ENCODE results near the gene XYLB.

Gene XYLB

DNA sequence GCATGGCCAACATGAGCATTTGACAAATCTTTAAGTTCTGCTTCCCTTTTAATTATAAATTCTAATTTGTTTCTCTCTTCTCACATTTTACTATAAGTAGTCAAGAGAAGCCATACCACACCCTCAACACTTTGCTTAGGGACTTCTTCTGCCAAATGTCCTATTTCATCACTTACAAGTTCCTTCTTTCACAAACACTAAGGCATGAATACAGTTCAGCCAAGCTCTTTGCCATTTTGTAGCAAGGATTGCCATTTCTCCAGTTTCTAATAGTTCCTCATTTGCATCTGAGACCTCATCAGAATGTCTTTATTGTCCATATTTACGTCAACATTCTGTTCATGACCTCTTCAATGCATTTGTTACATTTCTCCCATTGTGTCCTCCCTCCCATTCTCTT lies 35.1 kb upstream of the XYLB start:
- TF ChIP-seq, protein P1, sequence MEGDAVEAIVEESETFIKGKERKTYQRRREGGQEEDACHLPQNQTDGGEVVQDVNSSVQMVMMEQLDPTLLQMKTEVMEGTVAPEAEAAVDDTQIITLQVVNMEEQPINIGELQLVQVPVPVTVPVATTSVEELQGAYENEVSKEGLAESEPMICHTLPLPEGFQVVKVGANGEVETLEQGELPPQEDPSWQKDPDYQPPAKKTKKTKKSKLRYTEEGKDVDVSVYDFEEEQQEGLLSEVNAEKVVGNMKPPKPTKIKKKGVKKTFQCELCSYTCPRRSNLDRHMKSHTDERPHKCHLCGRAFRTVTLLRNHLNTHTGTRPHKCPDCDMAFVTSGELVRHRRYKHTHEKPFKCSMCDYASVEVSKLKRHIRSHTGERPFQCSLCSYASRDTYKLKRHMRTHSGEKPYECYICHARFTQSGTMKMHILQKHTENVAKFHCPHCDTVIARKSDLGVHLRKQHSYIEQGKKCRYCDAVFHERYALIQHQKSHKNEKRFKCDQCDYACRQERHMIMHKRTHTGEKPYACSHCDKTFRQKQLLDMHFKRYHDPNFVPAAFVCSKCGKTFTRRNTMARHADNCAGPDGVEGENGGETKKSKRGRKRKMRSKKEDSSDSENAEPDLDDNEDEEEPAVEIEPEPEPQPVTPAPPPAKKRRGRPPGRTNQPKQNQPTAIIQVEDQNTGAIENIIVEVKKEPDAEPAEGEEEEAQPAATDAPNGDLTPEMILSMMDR (IDR thresholded peaks at IDR 0.05; ENCODE audit: borderline replicate concordance, insufficient read depth, low read depth, low read length): no peak
- H3K4me3 ChIP-seq (ENCODE audit: low read depth, low read length): no peak overlapping the region

DNA sequence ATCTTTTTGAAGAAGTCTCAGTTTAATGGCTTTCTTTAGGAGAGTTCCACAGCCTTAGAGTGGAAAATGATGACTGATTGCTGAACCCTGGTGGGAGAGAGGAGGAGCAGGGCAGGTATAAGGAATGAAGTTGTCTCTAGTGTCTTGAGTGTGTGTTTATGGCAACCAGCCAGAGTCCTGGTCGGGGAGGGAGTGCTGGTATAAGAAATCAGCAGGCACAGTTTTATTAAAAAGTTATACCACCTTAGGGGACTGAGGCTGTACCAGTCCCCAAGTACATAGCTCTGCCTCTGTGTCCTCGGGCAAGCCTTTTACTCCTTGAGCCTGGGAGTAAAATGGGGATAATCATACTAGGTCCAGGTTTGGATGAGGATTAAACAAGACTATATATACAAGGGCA lies 34.6 kb upstream of the XYLB start:
- TF ChIP-seq, protein P1 (IDR thresholded peaks at IDR 0.05; ENCODE audit: borderline replicate concordance, insufficient read depth, low read depth, low read length): no peak
- H3K4me3 ChIP-seq (ENCODE audit: low read depth, low read length): no peak overlapping the region

DNA sequence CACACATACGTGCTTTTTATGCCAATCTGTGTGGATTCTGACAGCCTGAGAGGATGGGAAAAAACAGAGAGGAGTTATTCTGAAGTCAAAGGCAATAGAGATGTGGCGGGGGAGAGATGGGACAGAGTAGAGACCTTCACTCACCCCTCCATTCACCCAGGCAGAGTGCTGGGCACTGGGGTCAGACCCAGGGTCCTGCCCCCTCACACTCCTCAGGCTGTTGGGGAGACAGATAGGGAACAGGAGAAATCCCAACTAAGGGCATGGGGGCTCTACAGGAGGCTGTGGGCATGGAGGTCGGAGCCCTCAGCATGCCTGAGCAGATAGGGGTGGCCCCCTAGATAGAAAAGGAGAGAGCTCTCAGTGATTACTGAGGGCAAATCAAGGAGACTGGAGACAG lies 34.2 kb upstream of the XYLB start:
- H3K4me3 ChIP-seq (ENCODE audit: low read depth, low read length): no peak overlapping the region
- TF ChIP-seq, protein P1 (IDR thresholded peaks at IDR 0.05; ENCODE audit: borderline replicate concordance, insufficient read depth, low read depth, low read length): no peak

DNA sequence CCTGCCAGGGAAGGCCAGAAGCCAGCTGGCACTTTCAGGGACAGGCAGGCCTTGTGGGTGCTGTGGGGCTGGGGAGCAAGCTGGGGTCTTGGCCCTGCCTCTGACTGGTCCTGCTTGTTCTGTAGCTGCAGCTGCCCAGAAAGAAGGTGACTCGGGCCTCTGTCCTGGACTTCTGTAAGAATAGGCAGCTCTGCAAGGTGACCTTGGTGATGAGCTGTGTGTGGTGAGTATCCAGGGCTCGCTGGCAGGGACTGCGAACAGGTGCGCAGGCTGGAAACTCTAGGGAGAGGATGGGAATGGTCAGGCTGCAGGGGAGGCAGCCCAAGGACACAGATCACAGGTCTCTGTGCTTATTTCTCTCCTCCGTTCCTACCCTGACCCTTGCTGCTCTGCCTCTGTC lies 33.3 kb upstream of the XYLB start:
- no peak overlapping the region for H3K4me3 ChIP-seq (ENCODE audit: low read depth, low read length)

DNA sequence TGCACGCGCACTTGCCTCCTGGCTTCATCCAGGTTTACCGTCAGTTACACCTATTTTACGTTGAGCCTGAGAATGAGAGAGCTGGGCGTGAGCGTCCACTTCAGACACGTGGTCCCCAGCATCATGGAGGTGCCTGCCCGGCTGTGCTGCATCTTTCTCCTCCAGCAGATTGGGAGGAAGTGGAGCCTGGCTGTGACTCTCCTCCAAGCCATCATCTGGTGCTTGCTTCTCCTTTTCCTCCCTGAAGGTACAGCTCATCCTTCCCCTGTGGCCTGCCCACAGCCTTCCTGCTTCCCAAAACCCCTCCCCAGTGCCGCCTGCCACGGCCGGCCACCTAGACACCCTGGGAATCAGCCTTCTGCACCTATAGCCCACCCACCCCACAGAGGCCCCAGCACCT lies 32.9 kb upstream of the XYLB start:
- no peak overlapping the region for H3K4me3 ChIP-seq (ENCODE audit: low read depth, low read length)
- TF ChIP-seq, protein P1 (IDR thresholded peaks at IDR 0.05; ENCODE audit: borderline replicate concordance, insufficient read depth, low read depth, low read length): no peak

More for the DNA sequence above, 33.3 kb upstream of the XYLB start:
- TF ChIP-seq, protein P1 (IDR thresholded peaks at IDR 0.05; ENCODE audit: borderline replicate concordance, insufficient read depth, low read depth, low read length): no peak

DNA sequence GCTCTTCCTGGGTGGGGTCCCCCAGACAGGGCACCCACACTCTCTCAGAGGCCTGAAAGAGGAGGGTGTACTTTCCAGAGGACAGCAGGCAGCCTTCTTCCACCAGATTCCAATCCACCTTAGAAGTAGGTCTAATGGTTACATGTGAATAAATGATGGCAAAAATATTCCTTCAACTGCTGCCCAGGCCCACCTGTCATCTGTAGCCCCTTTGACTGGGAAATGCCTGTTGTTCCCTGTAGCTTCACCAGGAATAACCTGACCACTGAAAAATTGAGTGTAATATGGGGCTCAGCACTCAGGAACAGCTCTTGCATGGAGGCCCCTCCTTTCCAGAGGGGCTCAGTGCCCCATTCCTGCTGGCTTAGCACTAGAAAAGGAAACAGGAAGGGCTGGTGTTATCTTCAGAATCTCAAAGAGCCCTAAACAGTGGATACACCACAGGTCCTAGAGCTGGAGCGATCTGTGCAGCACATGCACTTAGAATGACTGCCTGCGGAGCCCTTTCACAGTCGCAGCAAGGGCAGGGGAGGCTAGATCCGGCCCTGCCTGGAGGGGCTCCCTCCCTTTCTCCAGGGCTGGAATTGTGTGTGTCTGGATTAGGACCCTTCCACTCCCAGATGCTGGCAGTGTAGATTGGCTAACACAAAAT lies 32.3 kb upstream of the XYLB start:
- TF ChIP-seq, protein P1 (IDR thresholded peaks at IDR 0.05; ENCODE audit: borderline replicate concordance, insufficient read depth, low read depth, low read length): no peak
- no peak overlapping the region for H3K4me3 ChIP-seq (ENCODE audit: low read depth, low read length)

DNA sequence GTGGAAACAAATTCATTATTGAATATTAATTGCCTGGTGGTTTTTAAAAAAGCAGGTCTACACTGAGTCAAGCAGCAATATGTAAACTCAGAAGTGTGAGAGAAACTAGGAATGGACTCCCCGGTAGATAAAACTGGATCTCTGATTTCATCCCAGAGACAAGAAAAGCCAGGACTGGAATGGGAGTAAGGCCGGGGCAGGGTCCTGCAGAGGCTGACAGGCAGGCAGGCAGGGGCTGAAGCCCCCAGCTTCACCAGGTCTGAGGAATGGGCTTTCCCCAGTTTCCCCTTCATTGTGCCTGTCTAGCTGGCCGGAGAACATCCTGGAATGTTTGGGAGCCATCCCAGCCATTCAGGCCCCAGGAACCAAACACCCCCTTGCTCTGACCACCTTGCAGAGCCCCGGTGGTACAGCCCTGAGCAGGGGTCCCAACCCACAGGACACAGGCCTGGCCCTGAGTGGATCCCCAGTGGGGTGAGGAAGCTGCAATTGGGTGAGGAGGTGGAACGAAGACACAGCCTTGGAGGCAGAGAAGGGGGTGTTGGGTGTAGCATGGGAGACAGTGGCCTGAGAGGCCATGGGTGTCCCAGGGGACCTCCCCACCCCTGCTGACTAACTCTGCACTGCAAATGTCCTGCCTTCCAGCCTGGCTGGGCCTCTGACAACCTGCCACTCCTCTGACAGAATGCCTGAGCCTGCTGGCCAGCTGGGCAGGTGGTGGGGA lies 31.7 kb upstream of the XYLB start:
- TF ChIP-seq, protein P1 (IDR thresholded peaks at IDR 0.05; ENCODE audit: borderline replicate concordance, insufficient read depth, low read depth, low read length): no peak
- no peak overlapping the region for H3K4me3 ChIP-seq (ENCODE audit: low read depth, low read length)

Data from GM12875 (cell line).